Measurements from ENCODE around the gene PCYT2.

The PCYT2 gene

DNA sequence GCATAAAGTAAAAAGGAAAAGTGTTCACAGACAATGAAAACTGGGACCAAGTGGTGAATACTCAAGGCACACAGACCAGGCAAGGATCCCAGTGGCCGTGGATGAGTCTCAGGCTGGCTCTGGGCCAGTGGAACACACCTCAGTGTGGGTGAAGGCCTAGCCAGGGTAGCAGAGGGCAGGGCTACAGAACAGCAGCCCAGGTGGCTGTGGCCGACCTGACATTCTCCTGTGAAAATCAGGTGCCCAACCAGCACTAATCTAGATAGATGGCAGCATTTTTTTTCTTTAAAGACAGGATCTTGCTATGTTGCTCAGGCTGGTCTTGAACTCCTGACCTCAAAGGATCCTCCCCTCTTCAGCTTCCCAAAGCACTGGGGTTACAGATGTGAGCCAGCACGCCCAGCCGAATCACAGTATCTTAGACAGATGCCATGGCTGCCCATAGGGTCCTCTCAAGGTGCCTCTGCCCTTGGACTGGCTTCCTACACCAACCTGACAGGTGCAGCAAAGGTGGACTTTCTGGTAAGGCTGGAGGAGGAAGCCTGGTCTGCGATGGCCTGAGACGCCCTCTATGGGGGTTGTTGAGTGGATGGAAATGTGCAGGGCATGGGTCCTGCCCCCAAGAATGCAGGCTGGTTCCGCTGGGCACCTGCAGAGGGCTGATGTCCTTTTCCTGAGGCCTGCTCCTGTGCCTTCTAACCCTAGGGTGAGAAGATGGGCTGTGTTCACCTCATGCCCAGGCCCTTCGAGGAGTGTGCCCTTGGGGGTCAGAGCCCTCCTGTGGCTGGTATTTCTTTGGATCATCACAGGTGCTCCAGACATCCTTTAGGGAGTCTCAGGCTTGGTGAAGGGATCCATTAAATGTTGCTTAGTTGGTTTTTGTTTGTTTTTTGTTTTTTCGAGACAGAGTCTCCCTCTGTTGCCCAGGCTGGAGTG is 47.1 kb downstream of the PCYT2 start:
- no peak for DNase-seq (ENCODE audit: low read depth)
- TF ChIP-seq CTCF (IDR thresholded peaks at IDR 0.05; ENCODE audit: insufficient read depth, low read depth, low read length, missing control alignments): no peak
- H3K4me3 ChIP-seq (ENCODE audit: low read depth, low read length): no peak overlapping the region

DNA sequence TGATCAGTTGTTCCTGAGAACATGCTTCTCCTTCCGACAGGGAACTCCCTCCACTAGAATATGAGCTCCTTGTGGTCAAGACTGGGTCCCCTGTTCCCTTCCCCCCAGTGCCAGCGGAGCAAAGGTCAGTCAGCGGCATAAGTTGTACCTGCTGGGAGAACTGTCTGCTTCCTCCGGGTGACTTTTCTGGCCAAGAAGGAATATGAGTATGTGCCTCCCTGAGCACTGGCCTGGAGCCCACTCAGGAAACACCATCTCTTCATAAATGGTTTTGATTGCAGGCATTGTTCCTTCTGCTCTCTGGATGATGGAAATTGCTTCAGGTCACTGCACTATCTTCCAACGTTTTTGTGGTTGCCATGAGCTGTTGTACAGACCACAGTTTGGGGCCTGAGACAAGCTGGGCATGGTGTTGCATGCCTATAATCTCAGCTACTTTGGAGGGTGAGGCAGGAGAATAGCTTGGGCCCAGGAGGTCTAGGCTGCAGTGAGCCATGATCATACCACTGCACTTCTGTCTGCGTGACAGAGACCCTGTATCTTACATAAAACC is 48.0 kb downstream of the PCYT2 start:
- no peak for DNase-seq (ENCODE audit: low read depth)
- H3K4me3 ChIP-seq (ENCODE audit: low read depth, low read length): no peak overlapping the region

GRCh38 chr17:81860756-81861568 is 50.2 kb downstream of the PCYT2 start:
- H3K4me3 ChIP-seq (ENCODE audit: low read depth, low read length): peak overlapping the region; percentile 91
- peak; percentile 100 for DNase-seq (ENCODE audit: low read depth)
- TF ChIP-seq CTCF (IDR thresholded peaks at IDR 0.05; ENCODE audit: insufficient read depth, low read depth, low read length, missing control alignments): no peak

More for the DNA sequence above, 48.0 kb downstream of the PCYT2 start:
- TF ChIP-seq CTCF (IDR thresholded peaks at IDR 0.05; ENCODE audit: insufficient read depth, low read depth, low read length, missing control alignments): no peak

DNA sequence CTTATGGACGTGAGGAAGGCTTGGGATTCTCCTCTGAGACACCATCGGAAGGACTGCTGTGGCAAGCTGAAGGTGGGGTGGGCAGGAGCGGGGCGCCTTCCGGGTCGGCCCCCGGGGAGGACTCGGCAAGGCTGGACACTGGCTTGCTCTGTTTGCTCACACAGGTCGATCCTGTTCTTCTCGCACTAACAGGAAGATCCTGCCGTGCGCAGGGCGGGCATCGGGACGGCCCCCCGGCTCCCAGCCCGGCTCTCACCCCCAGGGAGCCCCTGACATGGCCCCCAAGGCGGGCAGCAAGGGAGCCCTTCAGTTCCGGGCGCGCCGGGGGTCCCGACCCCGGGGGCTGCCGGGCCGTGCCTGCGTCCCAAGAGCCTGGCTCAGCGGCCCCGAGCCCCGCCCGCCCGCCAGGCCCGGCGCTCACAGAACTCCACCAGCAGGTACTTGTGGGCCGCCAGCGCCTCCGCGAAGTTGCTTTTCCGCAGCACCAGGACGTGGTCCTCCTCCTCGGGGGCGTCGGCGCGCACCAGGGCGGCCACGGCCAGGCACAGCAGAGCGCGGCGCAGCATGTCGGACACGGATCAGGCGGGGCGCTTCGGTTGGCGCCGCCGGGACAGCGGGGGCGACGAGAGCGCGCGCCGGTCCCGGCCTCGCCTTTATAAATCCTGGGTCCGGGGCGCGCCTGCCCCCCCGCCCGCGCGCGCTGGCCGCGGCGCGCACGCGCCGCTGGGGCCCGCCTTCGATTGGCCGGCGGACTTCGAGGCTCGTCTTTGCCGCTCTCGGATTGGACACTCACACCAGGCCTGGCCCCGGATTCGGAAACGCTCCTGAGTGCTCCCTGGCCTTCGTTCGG is 51.1 kb downstream of the PCYT2 start, which contains the start of gene P4HB:
P4HB (minus strand) TSS at position 630 of the 850 bp plus-strand sequence; CDS start at position 566, 64 bp downstream.
- H3K4me3 ChIP-seq (ENCODE audit: low read depth, low read length): peak within 1 kb of the TSS; percentile 99
- DNase-seq (ENCODE audit: low read depth): peak; percentile 35
- TF ChIP-seq CTCF (IDR thresholded peaks at IDR 0.05; ENCODE audit: insufficient read depth, low read depth, low read length, missing control alignments): no peak

DNA sequence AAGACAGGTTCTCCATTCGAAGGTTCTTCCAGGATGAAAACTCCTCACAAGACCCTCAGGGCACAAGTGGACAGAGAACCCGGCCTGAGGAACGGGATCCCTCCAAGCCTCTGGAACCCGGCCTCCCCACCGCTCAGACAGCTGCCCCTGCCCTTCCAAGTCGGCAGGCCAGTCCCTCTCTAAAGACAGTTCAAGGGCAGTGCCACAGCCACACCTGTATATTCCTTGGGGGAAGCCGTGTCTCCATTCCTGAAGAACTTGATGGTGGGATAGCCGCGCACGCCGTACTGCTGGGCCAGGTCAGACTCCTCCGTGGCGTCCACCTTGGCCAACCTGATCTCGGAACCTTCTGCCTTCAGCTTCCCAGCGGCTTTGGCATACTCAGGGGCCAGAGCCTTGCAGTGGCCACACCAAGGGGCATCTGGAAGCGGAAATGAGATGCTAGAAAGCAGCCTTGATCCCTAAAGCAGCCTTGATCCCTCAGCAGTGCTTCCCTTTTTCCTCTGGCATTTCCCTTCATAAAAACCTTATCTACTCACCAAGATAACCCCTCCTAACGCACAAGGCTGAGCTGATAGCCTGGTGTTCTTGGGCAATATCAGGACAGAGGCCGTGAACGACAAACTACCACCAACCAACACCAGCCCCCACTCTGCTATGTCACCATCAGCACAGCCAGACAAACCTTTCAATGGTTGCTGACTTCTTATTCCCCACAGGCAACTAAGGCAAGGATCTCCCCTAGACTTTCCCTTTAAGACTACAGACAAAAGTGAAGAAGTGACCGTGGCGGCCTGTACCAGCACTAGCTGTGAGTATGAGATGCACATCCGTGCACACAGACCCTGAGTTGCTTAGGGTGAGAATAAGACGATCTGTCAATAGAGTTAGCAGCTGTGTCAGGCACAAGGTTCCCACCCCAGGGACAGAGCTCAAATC is 52.0 kb downstream of the PCYT2 start:
- no peak for DNase-seq (ENCODE audit: low read depth)
- H3K4me3 ChIP-seq (ENCODE audit: low read depth, low read length): peak overlapping the region; percentile 99
- no peak for TF ChIP-seq CTCF (IDR thresholded peaks at IDR 0.05; ENCODE audit: insufficient read depth, low read depth, low read length, missing control alignments)

Data from GM12865 (cell line).